ENCODE measurements around the gene ORMDL1. TPM values are rescaled to one million over a fixed set of nuclear protein-coding genes. Genes with fewer than 3 reads are reported as not detected.

ORMDL1 gene
- total and polyA plus RNA-seq, 4 experiments from 2014 or later, result 109 to 190 (median 158) TPM

DNA sequence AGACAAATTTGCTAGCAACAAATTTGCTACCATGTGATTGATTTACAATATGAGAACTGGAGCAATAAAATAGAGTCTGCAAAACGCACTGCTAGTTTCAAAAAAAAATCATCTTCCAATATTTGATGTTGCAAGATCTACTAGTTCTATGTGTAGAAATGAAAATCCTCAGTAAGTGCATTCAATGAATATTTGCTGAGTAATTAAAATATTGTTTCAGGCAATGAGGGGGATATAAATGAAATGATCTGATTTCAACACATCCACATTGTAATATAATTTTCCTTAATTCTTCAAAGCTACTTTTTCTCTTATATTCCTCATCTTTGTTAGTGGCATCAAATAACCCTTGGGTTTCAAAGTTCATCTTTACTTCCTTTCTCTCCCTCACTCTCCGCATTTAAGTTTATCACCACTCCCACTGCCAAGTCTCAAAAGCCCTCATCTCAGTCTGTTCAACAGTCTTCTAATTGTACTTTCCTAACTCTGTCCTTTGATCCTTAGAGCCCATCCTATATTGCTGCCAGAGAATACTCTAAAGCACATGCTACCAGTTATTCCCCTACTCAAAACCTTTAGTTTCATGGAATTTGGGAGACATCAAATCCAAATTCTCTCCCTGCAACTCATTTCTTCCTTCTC, 27.7 kb downstream of the ORMDL1 start:
- Histone ChIP-seq H3K36me3 (ENCODE audit: insufficient read depth, low read length) (peaks cover 13% of the 10 kb centered on the region), H3K4me1 (ENCODE audit: insufficient read depth, low read length) (no peaks in the 10 kb centered on the region), H3K27ac (ENCODE audit: low read depth, low read length) (no peak overlapping the region), H3K27me3 (ENCODE audit: insufficient read depth, low read length) (no peaks in the 10 kb centered on the region), H3K4me3 (ENCODE audit: low read length in 2 of 2) (no peak overlapping the region), H3K9me3 (ENCODE audit: control insufficient read depth in 1 of 2, low read length in 2 of 2) (no peaks in the 10 kb centered on the region)
- Mint-ChIP-seq H3K36me3 (peaks cover 27 to 30% of the 10 kb centered on the region in 2 donors), H3K27ac (peak overlapping the region in 3 of 7 donors; percentile 1 to 43 (median 3)), H3K27me3 (no peaks in the 10 kb centered on the region), H3K4me1 (peaks cover 0 to 2% (median 0%) of the 10 kb centered on the region in 4 donors), H3K4me3 (no peak overlapping the region), H3K9me3 (no peaks in the 10 kb centered on the region)
- intact Hi-C loops (cut with micrococcal nuclease), result no loop called here
- POLR2A ChIA-PET (ENCODE audit: partially characterized antibody), result no interaction called here
- no peak for DNase-seq
- CTCF ChIA-PET (ENCODE audit: partially characterized antibody), result no interaction called here

DNA sequence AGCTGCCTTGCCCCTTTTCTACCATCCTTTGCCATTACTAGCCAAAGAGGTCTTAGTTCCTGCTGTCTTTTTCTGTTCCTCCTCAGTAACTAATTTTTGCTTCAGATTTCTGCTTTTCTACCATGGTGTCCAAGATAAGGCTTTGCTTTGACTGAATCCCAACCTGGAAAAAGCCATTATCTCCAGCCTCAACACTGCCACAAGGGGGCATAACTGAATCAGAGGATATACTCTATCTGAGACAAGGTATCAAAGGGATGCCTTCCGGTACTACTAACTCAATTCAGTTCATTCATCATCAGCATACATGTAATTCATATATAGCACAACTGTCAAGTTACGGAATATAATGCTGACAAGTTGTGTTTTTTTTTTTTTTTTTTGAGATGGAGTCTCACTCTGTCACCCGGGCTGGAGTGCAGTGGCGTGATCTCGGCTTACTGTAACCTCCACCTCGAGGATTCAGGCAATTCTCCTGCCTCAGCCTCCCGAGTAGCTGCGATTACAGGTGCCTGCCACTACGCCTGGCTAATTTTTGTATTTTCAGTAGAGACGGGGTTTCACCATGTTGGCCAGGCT, 33.0 kb downstream of the ORMDL1 start:
- H3K36me3 ChIP-seq (ENCODE audit: insufficient read depth, low read length), result peaks cover 19% of the 10 kb centered on the region
- peaks cover 33 to 34% of the 10 kb centered on the region in 2 donors for H3K36me3 Mint-ChIP-seq

DNA sequence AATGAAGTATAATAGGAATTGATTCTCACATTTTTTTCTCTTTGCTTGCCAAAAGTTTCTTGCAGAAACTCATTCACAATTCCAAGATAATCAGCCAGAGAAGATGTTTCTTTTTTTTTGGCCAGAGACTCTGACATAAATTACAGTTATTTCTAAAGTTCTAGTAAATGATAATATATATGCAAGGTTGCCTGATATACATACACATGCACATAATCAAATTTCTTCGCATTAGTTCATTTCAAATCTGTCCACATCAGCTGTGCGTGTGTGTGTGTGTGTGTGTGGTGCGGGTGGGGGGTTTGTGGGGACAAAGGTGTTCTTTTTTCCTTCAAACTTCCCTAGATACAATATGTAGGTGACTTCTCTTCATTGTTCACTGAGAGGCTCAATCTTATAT, 54.7 kb downstream of the ORMDL1 start:
- no peaks in the 10 kb centered on the region for H3K36me3 ChIP-seq (ENCODE audit: insufficient read depth, low read length)
- intact Hi-C loops (cut with micrococcal nuclease), result no loop called here
- Mint-ChIP-seq H3K9me3 (no peaks in the 10 kb centered on the region), H3K27me3 (no peaks in the 10 kb centered on the region), H3K4me3 (no peak overlapping the region), H3K36me3 (no peaks in the 10 kb centered on the region), H3K4me1 (no peaks in the 10 kb centered on the region), H3K27ac (no peak overlapping the region)
- no peak overlapping the region for H3K27ac ChIP-seq (ENCODE audit: low read depth, low read length)
- no peaks in the 10 kb centered on the region for H3K9me3 ChIP-seq (ENCODE audit: control insufficient read depth in 1 of 2, low read length in 2 of 2)
- H3K4me1 ChIP-seq (ENCODE audit: insufficient read depth, low read length), result no peaks in the 10 kb centered on the region
- POLR2A ChIA-PET (ENCODE audit: partially characterized antibody), result no interaction called here
- CTCF ChIA-PET (ENCODE audit: partially characterized antibody), result no interaction called here
- no peak for DNase-seq
- no peaks in the 10 kb centered on the region for H3K27me3 ChIP-seq (ENCODE audit: insufficient read depth, low read length)
- H3K4me3 ChIP-seq (ENCODE audit: low read length in 2 of 2), result no peak overlapping the region

More for the DNA sequence above, 33.0 kb downstream of the ORMDL1 start:
- peak overlapping the region in 3 of 7 donors; percentile 19 to 89 (median 59) for H3K27ac Mint-ChIP-seq
- no peak overlapping the region for H3K4me3 ChIP-seq (ENCODE audit: low read length in 2 of 2)
- intact Hi-C loops (cut with micrococcal nuclease), result loop anchor here (1.0 kb wide), 3 partner anchors 11 to 90 kb away; partner anchors contain the start of genes ASNSD1, ORMDL1, OSGEPL1 and PMS1
- H3K4me1 ChIP-seq (ENCODE audit: insufficient read depth, low read length), result no peaks in the 10 kb centered on the region
- H3K27ac ChIP-seq (ENCODE audit: low read depth, low read length), result no peak overlapping the region
- no peaks in the 10 kb centered on the region for H3K27me3 Mint-ChIP-seq
- no peaks in the 10 kb centered on the region for H3K27me3 ChIP-seq (ENCODE audit: insufficient read depth, low read length)
- DNase-seq, result peak; percentile 36 to 49 (median 43)
- ChIA-PET POLR2A (ENCODE audit: partially characterized antibody) (interaction anchor here (1.6 kb wide), 1 partner anchor 11 kb away, joined by 8 read pairs; the partner anchor contains the start of gene OSGEPL1), CTCF (ENCODE audit: partially characterized antibody) (interaction anchor here (0.8 to 5.9 kb wide), 16 partner anchors 8 to 370 kb away, joined by 3 to 83 read pairs (median 4); partner anchors contain the start of gene OSGEPL1)
- H3K4me1 Mint-ChIP-seq, result peaks cover 0 to 1% (median 0%) of the 10 kb centered on the region in 4 donors
- no peaks in the 10 kb centered on the region for H3K9me3 ChIP-seq (ENCODE audit: control insufficient read depth in 1 of 2, low read length in 2 of 2)
- H3K4me3 Mint-ChIP-seq, result no peak overlapping the region
- no peaks in the 10 kb centered on the region for H3K9me3 Mint-ChIP-seq

DNA sequence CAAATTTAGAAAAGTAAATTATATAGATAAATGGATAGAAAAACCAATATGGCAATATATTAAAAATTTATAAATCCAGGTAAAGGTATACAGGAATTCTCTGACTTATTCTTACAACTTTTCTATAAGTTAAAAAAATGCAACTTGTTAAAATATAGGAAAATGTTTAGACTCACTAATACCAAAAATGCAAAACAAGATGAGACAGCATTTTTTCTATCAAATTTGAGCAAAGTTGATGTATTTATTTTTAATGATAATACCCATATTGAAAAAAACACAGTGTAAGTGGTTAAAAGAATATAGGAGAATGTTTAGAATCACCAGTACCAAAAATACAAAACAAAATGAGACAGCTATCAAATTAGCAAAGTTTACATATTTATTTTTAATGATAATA, 57.3 kb downstream of the ORMDL1 start:
- Histone ChIP-seq H3K4me3 (ENCODE audit: low read length in 2 of 2) (no peak overlapping the region), H3K4me1 (ENCODE audit: insufficient read depth, low read length) (no peaks in the 10 kb centered on the region), H3K27ac (ENCODE audit: low read depth, low read length) (no peak overlapping the region), H3K9me3 (ENCODE audit: control insufficient read depth in 1 of 2, low read length in 2 of 2) (no peaks in the 10 kb centered on the region), H3K27me3 (ENCODE audit: insufficient read depth, low read length) (no peaks in the 10 kb centered on the region), H3K36me3 (ENCODE audit: insufficient read depth, low read length) (no peaks in the 10 kb centered on the region)
- intact Hi-C loops (cut with micrococcal nuclease), result no loop called here
- H3K4me1 Mint-ChIP-seq, result no peaks in the 10 kb centered on the region
- no peak overlapping the region for H3K27ac Mint-ChIP-seq
- no peaks in the 10 kb centered on the region for H3K9me3 Mint-ChIP-seq
- no peak for DNase-seq
- no peaks in the 10 kb centered on the region for H3K36me3 Mint-ChIP-seq
- CTCF ChIA-PET (ENCODE audit: partially characterized antibody), result no interaction called here
- H3K4me3 Mint-ChIP-seq, result no peak overlapping the region
- no peaks in the 10 kb centered on the region for H3K27me3 Mint-ChIP-seq
- POLR2A ChIA-PET (ENCODE audit: partially characterized antibody), result no interaction called here

DNA sequence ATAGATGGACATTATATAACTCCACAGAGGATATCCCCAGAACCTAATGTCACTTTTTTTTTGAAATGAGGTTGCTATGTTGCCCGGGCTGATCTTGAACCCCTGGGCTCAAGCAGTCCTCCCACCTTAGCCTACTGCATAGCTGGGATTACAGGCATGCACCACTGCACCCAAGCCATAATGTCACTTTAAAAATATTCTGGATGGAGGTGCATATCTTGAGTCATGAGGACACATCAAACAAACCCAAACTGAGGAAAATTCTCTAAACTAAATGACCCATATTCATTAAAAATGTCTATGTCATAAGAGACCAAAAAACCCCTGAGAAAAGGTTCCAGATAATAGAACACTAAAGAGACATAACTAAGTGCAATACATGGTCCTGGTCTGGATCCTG, 57.9 kb downstream of the ORMDL1 start:
- no peaks in the 10 kb centered on the region for H3K36me3 ChIP-seq (ENCODE audit: insufficient read depth, low read length)
- H3K27ac ChIP-seq (ENCODE audit: low read depth, low read length), result no peak overlapping the region
- H3K36me3 Mint-ChIP-seq, result no peaks in the 10 kb centered on the region
- intact Hi-C loops (cut with micrococcal nuclease), result no loop called here
- H3K4me3 Mint-ChIP-seq, result no peak overlapping the region
- H3K9me3 Mint-ChIP-seq, result no peaks in the 10 kb centered on the region
- H3K27me3 ChIP-seq (ENCODE audit: insufficient read depth, low read length), result no peaks in the 10 kb centered on the region
- no peaks in the 10 kb centered on the region for H3K9me3 ChIP-seq (ENCODE audit: control insufficient read depth in 1 of 2, low read length in 2 of 2)
- no peak for DNase-seq
- H3K27ac Mint-ChIP-seq, result no peak overlapping the region
- ChIA-PET CTCF (ENCODE audit: partially characterized antibody) (no interaction called here), POLR2A (ENCODE audit: partially characterized antibody) (no interaction called here)
- H3K4me1 ChIP-seq (ENCODE audit: insufficient read depth, low read length), result no peaks in the 10 kb centered on the region
- no peaks in the 10 kb centered on the region for H3K4me1 Mint-ChIP-seq
- no peaks in the 10 kb centered on the region for H3K27me3 Mint-ChIP-seq
- no peak overlapping the region for H3K4me3 ChIP-seq (ENCODE audit: low read length in 2 of 2)

DNA sequence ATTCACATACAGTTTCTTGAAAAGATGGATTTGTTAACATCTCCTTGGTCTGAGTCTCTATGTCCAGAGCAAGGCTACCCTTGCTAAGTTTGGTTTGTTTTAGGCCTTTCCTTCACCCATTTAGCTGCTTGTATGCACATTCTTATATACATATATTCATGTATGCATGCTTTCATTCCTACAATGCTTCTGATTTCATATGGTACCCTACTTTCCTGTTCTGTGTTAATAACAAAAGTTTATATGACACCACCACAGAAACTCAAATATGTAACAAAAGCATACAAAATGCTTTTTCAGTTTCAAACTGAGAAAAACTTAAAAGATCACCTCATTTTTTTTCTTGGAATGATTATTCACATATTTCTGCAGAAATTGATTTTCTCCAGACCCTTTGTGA, 60.9 kb downstream of the ORMDL1 start:
- ChIA-PET POLR2A (ENCODE audit: partially characterized antibody) (no interaction called here), CTCF (ENCODE audit: partially characterized antibody) (no interaction called here)
- intact Hi-C loops (cut with micrococcal nuclease), result no loop called here
- H3K4me1 Mint-ChIP-seq, result no peaks in the 10 kb centered on the region
- no peaks in the 10 kb centered on the region for H3K27me3 Mint-ChIP-seq
- Histone ChIP-seq H3K4me1 (ENCODE audit: insufficient read depth, low read length) (no peaks in the 10 kb centered on the region), H3K36me3 (ENCODE audit: insufficient read depth, low read length) (no peaks in the 10 kb centered on the region), H3K27ac (ENCODE audit: low read depth, low read length) (no peak overlapping the region), H3K9me3 (ENCODE audit: control insufficient read depth in 1 of 2, low read length in 2 of 2) (no peaks in the 10 kb centered on the region), H3K27me3 (ENCODE audit: insufficient read depth, low read length) (no peaks in the 10 kb centered on the region), H3K4me3 (ENCODE audit: low read length in 2 of 2) (no peak overlapping the region)
- H3K27ac Mint-ChIP-seq, result peak overlapping the region in 1 of 7 donors; percentile 11
- H3K4me3 Mint-ChIP-seq, result no peak overlapping the region
- no peak for DNase-seq
- no peaks in the 10 kb centered on the region for H3K9me3 Mint-ChIP-seq
- H3K36me3 Mint-ChIP-seq, result peaks cover 0 to 4% of the 10 kb centered on the region in 2 donors
